COR-L47 (cell line): ENCODE data around the gene RCOR1.

ENCODE experiments used
- DNase-seq: peaks from one replicate; lab custom pipeline; 2025; lab: John Stamatoyannopoulos, UW

The RCOR1 gene

GRCh38 chr14:102776761-102777710 is 184.6 kb downstream of the RCOR1 start, which contains the start of gene TRAF3:
Gene TRAF3 (plus strand): TSS chr14:102777449. CDS start chr14:102870202, 92,753 bp downstream.
- peak; percentile 46 for DNase-seq

GRCh38 chr14:102777711-102778337 is 185.4 kb downstream of the RCOR1 start:
- no peak for DNase-seq

- no peak for DNase-seq
Observed at GRCh38 chr14:102778338-102779083, 186.1 kb downstream of the RCOR1 start.

- no peak for DNase-seq
Observed at GRCh38 chr14:102779084-102779462, 186.6 kb downstream of the RCOR1 start.

- DNase-seq, result no peak
Observed at GRCh38 chr14:102779574-102780315, 187.3 kb downstream of the RCOR1 start.
